DND-41 (cell line): Measurements from ENCODE around the gene FBLN5.

ENCODE experiments used
- ATAC-seq: fragments of 200-7000 bp; cut with Tn5 transposase; 3 replicates; pipeline ENCODE4 v1.9.1; 2021; ENCODE audit warnings: low read depth; ENCODE audit not compliant: insufficient read depth
- DNase-seq: peaks from one replicate; pipeline ENCODE4 v3.0.0-alpha.2; 2020
- H2AFZ ChIP-seq: 2 replicates; pipeline ENCODE4 v1.6.0; 2012; ENCODE audit warnings: low read depth, low read length
- H3K27ac ChIP-seq: 2 replicates; pipeline ENCODE4 v1.5.1; 2012; ENCODE audit warnings: low read length, inconsistent platforms
- H3K27me3 ChIP-seq: fragments of 200-600 bp; sonication (generic); 2 replicates; pipeline ENCODE4 v1.6.0; 2012; ENCODE audit warnings: low read length, mild to moderate bottlenecking, inconsistent platforms; ENCODE audit not compliant: insufficient read depth, poor library complexity
- H3K36me3 ChIP-seq: 2 replicates; pipeline ENCODE4 v1.5.1; 2012; ENCODE audit warnings: low read length, inconsistent platforms; ENCODE audit not compliant: insufficient read depth
- H3K4me1 ChIP-seq: 2 replicates; pipeline ENCODE4 v1.5.1; 2012; ENCODE audit warnings: mild to moderate bottlenecking, low read length; ENCODE audit not compliant: insufficient read depth
- H3K4me2 ChIP-seq: 2 replicates; pipeline ENCODE4 v1.6.0; 2012; ENCODE audit warnings: mild to moderate bottlenecking, moderate library complexity, low read length, inconsistent platforms; ENCODE audit not compliant: insufficient read depth
- H3K4me3 ChIP-seq, 2 experiments: fragments of 200-600 bp in 1 of 2; shearing (Covaris generic) in 1 of 2; 2 replicates each; pipeline ENCODE4 v1.5.1; 2012 to 2016; ENCODE audit warnings: inconsistent platforms in 2 of 2, low read length in 2 of 2, mild to moderate bottlenecking in 2 of 2, low read depth in 1 of 2, moderate library complexity in 1 of 2
- H3K79me2 ChIP-seq: 2 replicates; pipeline ENCODE4 v1.6.0; 2012; ENCODE audit warnings: low read length, inconsistent platforms; ENCODE audit not compliant: insufficient read depth
- H3K9ac ChIP-seq: 2 replicates; pipeline ENCODE4 v1.6.0; 2012; ENCODE audit warnings: low read depth, mild to moderate bottlenecking, inconsistent platforms, low read length, moderate library complexity
- H3K9me3 ChIP-seq: 2 replicates; pipeline ENCODE4 v1.5.1; 2012; ENCODE audit warnings: low read length, moderate library complexity, mild to moderate bottlenecking, inconsistent platforms; ENCODE audit not compliant: insufficient read depth, severe bottlenecking
- H4K20me1 ChIP-seq: 2 replicates; pipeline ENCODE4 v1.6.0; 2012; ENCODE audit warnings: low read length; ENCODE audit not compliant: insufficient read depth
- CTCF ChIP-seq: IDR thresholded peaks from 2 replicates; pipeline ENCODE4 v1.5.1; 2012; ENCODE audit warnings: borderline replicate concordance, low read length, moderate library complexity, mild to moderate bottlenecking; ENCODE audit not compliant: poor library complexity, severe bottlenecking; ENCODE audit errors: extremely low read depth
- EZH2 ChIP-seq: IDR thresholded peaks from 3 replicates; pipeline ENCODE4 v1.6.1; 2012; ENCODE audit warnings: borderline replicate concordance, low read depth, mild to moderate bottlenecking, moderate library complexity, low read length, inconsistent platforms; ENCODE audit not compliant: severe bottlenecking

The FBLN5 gene

GRCh38 chr14:91883753-91884152, 63.7 kb downstream of the FBLN5 start:
- DNase-seq = no peak
- H3K4me1 ChIP-seq = 0 out of 2 replicates have a peak, but pooled peaks cover 4% of the 10 kb centered on the region
- no peaks in the 10 kb centered on the region for H3K79me2 ChIP-seq
- H3K9ac ChIP-seq = no peak overlapping the region
- ATAC-seq = no peak
- H3K4me2 ChIP-seq = no peak overlapping the region
- no peaks in the 10 kb centered on the region for H3K9me3 ChIP-seq
- no peak overlapping the region for H3K4me3 ChIP-seq
- H3K27ac ChIP-seq = no peak overlapping the region
- H2AFZ ChIP-seq = no peak overlapping the region
- no peaks in the 10 kb centered on the region for H3K27me3 ChIP-seq
- H4K20me1 ChIP-seq = no peaks in the 10 kb centered on the region
- TF ChIP-seq EZH2 (no peak), CTCF (no peak)
- no peaks in the 10 kb centered on the region for H3K36me3 ChIP-seq

- no peak overlapping the region for H3K27ac ChIP-seq
- H2AFZ ChIP-seq = no peak overlapping the region
- H3K4me1 ChIP-seq = peaks cover 4% of the 10 kb centered on the region; the same call in 1 of the 2 replicates
- H3K4me2 ChIP-seq = no peak overlapping the region
- ATAC-seq (no peak), DNase-seq (no peak)
- no peaks in the 10 kb centered on the region for H3K9me3 ChIP-seq
- no peaks in the 10 kb centered on the region for H3K79me2 ChIP-seq
- TF ChIP-seq CTCF = no peak
- TF ChIP-seq EZH2 = no peak
- no peaks in the 10 kb centered on the region for H3K36me3 ChIP-seq
- no peaks in the 10 kb centered on the region for H4K20me1 ChIP-seq
- H3K4me3 ChIP-seq = no peak overlapping the region
- no peak overlapping the region for H3K9ac ChIP-seq
- no peaks in the 10 kb centered on the region for H3K27me3 ChIP-seq
These were observed 64.7 kb downstream of the FBLN5 start for GRCh38 chr14:91882776-91883175.

- H3K9ac ChIP-seq = no peak overlapping the region
- H3K4me1 ChIP-seq = peaks cover 8% of the 10 kb centered on the region
- no peak for ATAC-seq
- no peak for DNase-seq
- H3K27ac ChIP-seq = no peak overlapping the region
- H4K20me1 ChIP-seq = no peaks in the 10 kb centered on the region
- no peak overlapping the region for H3K4me2 ChIP-seq
- no peak overlapping the region for H2AFZ ChIP-seq
- no peak for TF ChIP-seq EZH2
- no peak for TF ChIP-seq CTCF
- no peaks in the 10 kb centered on the region for H3K27me3 ChIP-seq
- H3K4me3 ChIP-seq = no peak overlapping the region
- no peaks in the 10 kb centered on the region for H3K79me2 ChIP-seq
- no peaks in the 10 kb centered on the region for H3K36me3 ChIP-seq
- H3K9me3 ChIP-seq = no peaks in the 10 kb centered on the region
These were observed 65.1 kb downstream of the FBLN5 start for GRCh38 chr14:91882369-91882768.

GRCh38 chr14:91879196-91879595, 68.3 kb downstream of the FBLN5 start:
- peaks cover 27% of the 10 kb centered on the region for H3K4me1 ChIP-seq
- ATAC-seq (no peak), DNase-seq (no peak)
- H3K4me3 ChIP-seq = no peak overlapping the region
- TF ChIP-seq CTCF = no peak
- no peak for TF ChIP-seq EZH2
- no peaks in the 10 kb centered on the region for H3K27me3 ChIP-seq
- H3K27ac ChIP-seq = no peak overlapping the region
- no peak overlapping the region for H2AFZ ChIP-seq
- no peaks in the 10 kb centered on the region for H3K9me3 ChIP-seq
- no peak overlapping the region for H3K9ac ChIP-seq
- no peaks in the 10 kb centered on the region for H3K36me3 ChIP-seq
- H3K79me2 ChIP-seq = no peaks in the 10 kb centered on the region
- no peak overlapping the region for H3K4me2 ChIP-seq
- H4K20me1 ChIP-seq = no peaks in the 10 kb centered on the region
